GM21390 (cell line): ENCODE data around the gene COQ8B.
"Not testable (repeated sequence)": the region's sequence is repeated elsewhere in the genome, so short reads cannot be mapped to it uniquely, and the experiment has no call there.

ENCODE experiments used
- ATAC-seq: cut with Tn5 transposase; IDR thresholded peaks from one replicate; pipeline ENCODE4 v1.9.1; 2021; ENCODE audit not compliant: unreplicated experiment

COQ8B gene

GRCh38 chr19:40742886-40743285 lies 26.2 kb upstream of the COQ8B start:
- ATAC-seq: no peak

DNA sequence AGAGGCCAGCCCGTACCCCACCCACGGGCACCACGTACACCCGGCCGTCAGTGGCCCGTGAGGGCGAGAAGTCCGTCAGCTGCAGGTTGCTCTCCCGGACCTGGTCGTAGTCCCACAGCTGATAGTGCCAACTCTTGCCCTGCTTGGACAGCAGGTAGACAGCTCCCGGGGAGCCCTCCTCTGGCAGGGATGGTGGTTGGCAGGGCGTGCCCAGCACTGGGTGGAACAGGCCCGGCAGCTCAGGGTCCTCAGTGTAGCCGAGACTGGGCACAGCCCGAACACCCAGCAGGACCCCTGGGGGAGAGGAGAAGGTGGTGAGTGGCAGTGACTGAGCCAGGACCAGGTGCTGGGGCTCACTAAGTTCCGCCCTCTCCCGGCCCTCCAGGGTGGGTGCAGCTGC lies 25.8 kb upstream of the COQ8B start:
- ATAC-seq: no peak

GRCh38 chr19:40741527-40742390 lies 25.1 kb upstream of the COQ8B start:
- no peak for ATAC-seq

- ATAC-seq: no peak
Observed at GRCh38 chr19:40740747-40741146, 24.1 kb upstream of the COQ8B start.

DNA sequence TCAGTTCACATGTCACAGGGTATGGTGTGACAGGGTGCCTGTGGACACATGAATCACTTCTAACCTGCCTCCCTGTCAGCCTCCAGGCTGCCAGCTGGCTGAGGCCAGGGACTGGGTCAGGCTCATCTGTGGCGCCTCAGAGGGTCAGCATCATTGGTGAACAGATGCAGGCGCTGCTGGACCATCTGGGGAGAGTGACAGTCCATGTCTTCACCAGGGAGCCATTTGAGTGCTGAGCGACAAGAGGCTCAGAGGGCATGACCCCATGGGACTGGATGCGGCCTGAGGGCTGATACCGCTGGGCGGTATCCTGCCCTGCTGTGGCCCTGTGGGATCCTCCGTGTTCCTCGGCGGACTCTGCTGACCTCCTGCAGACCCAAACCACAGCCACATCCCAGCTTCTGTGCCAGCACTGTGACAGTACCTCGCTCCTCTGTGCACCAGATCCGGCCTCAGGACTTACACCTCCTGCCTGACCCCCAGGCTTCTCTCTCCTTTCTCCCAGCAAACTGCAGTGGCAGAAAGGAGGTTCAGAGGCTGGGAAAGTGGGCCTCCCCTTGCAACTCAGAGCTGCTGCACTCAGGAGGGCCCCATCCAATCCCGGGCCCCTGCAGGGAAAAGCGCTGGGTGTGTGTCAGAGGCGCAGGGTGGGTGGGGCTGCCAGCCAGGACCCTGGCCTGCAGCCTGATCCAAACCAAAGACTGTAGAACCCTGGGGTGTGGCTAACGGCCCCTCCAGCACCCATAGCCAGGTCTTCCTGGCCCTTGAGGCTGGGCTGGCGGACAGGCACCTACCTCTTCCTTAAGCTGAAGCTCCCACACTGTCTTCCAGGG lies 23.4 kb upstream of the COQ8B start:
- no peak for ATAC-seq

DNA sequence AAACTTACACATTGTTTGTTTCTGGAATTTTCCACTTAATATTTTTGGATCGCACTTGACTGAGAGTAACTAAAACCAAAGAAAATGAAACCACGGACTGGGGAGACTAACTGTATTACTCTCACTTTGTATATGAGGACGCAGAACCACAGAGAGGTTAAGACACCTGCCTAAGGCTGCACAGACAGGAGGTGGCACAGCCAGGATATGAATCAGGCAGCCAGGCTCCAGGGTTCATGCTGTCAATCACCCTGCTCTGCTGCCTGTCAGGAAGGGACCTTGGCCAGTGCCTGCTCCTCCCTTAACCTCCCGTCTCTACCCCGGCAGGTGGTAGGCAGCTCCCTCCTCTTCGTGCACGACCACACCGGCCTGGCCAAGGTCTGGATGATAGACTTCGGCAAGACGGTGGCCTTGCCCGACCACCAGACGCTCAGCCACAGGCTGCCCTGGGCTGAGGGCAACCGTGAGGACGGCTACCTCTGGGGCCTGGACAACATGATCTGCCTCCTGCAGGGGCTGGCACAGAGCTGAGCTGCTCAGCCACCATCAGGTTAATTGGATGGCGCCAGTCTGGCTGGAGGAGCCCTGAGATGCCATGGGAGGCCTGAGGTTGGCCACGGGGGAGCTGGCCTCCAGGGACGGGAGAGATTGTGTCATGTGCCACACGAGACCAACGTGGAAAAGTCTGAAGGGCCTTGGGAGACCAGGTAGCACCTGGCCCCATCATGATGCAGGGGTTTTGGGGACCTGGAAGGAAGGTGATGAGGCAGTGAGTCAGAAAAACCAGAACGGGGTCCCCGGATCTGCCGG lies 22.5 kb upstream of the COQ8B start:
- no peak for ATAC-seq

DNA sequence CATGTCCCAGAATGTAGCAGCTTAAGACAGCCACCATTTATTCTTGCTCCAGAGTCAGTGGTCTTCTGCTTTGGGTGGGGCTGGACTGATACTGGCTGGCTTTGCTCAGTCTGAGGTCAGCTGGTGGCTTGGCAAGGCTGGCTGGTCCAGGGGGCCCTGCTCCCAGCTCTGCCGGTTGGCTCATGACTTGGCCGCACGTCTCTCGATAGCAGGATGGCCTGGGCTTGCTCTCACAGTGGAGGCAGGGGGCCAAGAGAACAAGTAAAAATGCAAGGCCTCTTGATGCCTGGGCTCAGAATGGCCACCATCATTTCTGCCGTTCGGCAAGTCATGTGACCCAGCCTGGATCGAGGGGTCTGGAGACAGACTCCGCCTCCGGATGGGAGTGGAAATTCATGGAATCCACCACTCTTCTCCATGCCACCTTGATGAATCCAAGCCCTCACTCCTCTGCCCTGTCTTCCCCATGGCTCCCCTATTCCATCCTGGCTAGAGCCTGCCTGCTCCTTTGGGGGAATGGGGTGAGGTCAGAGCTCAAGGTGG lies 20.5 kb upstream of the COQ8B start:
- no peak for ATAC-seq

GRCh38 chr19:40736661-40737060 lies 20.0 kb upstream of the COQ8B start:
- no peak for ATAC-seq

DNA sequence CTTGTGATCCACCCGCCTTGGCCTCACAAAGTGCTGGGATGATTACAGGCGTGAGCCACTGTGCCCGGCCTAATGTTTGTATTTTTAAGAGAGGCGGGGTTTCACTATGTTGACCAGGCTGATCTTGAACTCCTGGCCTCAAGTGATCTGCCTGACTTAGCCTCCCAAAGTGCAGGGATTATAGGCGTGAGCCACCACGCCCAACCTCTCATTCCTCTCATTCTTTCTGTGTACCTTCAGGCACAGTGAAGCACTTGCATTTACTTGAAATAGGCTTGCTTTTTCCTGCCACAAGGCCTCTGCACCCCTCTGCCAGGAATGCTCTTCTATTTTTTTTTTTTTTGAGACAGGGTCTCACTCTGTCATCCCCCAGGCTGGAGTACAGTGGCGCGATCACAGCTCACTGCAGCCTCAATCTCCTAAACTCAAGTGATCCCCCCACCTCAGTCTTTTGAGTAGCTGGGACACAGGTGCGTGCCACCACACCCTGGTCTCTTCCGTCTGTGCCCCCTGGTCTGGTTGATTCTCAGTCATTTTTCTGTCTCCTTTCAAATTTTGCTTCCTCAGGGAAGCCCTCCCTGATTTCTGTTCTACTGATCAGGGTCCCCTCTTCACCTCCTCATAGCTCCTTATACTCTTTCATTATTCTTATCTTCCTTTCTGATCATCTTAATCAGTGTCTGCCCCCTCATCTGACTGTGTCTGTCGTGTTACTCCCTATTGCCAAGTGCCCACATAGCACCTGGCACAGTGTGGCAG lies 18.5 kb upstream of the COQ8B start:
- ATAC-seq: no peak

GRCh38 chr19:40733149-40733548 lies 16.5 kb upstream of the COQ8B start:
- no peak for ATAC-seq

GRCh38 chr19:40732304-40732703 lies 15.6 kb upstream of the COQ8B start:
- ATAC-seq: not testable (repeated sequence)

DNA sequence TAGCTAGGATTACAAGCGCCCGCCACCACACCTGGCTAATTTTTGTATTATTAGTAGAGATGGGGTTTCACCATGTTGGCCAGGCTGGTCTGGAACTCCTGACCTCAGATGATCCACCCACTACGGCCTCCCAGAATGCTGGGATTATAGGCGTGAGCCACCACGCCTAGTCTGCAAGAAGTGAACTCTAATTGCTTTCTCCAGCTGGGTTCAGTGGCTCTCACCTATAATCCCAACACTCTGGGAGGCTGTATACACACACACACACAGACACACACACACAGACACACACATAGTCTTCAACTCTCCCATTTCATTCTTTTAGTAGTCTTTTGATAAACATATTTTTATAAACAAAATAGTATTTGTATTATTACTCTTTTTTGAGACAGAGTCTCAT lies 13.4 kb upstream of the COQ8B start:
- not testable (repeated sequence) for ATAC-seq

GRCh38 chr19:40726279-40726678 lies 9.6 kb upstream of the COQ8B start:
- no peak for ATAC-seq

GRCh38 chr19:40724855-40725254 lies 8.2 kb upstream of the COQ8B start:
- ATAC-seq: no peak

DNA sequence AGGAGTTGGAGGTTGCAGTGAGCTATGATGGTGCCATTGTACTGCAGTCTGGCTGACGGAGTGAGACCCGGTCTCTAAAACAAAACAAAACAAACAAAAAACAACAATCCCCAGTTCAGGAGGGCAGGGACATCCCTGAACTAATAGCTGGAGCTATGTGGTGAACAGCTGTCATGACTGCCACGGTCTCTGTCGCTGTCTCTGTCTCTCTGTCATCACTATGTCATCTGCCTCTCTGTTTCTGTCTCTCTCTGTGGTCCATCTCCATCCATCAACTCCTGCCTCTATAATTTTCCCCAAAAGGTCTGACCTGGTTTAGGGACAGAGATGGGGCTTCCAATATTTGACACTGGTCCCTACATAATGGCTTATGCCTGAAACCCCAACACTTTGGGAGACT lies 7.6 kb upstream of the COQ8B start:
- no peak for ATAC-seq

DNA sequence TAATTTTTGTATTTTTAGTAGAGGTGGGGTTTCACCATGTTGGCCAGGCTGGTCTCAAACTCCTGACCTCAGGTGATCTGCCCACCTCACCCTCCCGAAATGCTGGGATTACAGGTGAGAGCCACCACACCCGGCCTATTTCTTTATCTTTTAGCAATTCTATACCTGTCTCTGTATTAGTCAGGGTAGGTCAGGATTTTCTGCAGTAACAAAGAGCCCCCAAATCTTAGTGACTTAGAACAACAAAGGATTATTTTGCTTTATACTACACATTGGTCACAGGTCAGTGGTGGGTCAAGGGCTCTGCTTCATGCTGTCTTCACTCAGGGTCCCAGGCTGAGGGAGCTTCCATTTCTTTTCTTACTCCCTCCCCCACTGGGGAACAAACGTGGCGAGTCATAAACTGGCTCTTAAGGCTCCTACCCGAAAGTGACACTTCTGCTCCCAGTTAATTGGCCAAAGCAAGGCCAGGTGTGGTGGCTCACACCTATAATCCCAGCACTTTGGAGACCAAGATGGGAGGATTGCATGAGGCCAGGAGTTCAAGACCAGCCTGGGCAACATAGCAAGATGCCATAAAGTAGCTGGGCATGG lies 7.1 kb upstream of the COQ8B start:
- no peak for ATAC-seq

GRCh38 chr19:40721936-40722661 lies 5.4 kb upstream of the COQ8B start:
- ATAC-seq: no peak

- no peak for ATAC-seq
Observed at GRCh38 chr19:40721140-40721486, 4.4 kb upstream of the COQ8B start.

GRCh38 chr19:40719414-40719894 lies 2.8 kb upstream of the COQ8B start:
- no peak for ATAC-seq
